Measurements from ENCODE around the gene INAFM2.

DNA sequence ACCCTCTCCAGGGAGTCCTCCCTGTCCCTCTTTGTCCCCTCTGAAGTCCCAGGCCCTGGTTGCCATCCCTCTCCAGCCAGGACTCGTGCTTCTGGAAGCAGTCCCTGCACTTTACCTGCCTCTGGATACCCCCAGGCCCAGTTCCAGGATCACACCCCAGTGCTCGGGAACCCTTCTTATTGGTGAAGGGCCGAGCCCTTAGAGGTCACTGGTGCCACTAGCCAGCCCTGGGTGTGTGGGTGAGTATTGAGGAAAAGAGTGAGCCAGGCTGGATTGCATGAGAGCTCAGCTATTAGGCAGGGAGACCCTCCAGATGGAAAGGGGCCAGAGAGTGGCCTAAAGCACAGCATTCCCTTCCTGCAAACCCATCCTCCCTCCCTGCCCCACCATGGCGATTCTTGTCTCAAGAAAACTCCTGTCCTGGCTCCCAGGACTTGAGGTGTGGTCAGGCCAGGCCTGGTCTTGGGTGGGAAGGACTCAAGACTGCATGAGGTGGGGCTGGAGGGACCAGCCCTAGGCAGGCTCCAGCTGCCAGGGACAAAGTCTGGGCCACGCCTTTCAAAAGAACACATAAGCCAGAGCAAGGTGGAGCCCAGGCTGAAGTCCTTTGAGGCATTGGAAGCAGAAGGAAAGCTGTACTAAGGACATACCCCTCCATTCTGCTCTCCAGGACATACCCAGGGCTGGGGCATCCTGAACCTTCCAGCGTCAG lies 22.5 kb downstream of the INAFM2 start:
- TF ChIP-seq, protein P1, sequence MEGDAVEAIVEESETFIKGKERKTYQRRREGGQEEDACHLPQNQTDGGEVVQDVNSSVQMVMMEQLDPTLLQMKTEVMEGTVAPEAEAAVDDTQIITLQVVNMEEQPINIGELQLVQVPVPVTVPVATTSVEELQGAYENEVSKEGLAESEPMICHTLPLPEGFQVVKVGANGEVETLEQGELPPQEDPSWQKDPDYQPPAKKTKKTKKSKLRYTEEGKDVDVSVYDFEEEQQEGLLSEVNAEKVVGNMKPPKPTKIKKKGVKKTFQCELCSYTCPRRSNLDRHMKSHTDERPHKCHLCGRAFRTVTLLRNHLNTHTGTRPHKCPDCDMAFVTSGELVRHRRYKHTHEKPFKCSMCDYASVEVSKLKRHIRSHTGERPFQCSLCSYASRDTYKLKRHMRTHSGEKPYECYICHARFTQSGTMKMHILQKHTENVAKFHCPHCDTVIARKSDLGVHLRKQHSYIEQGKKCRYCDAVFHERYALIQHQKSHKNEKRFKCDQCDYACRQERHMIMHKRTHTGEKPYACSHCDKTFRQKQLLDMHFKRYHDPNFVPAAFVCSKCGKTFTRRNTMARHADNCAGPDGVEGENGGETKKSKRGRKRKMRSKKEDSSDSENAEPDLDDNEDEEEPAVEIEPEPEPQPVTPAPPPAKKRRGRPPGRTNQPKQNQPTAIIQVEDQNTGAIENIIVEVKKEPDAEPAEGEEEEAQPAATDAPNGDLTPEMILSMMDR (IDR thresholded peaks at IDR 0.05), result no peak
- TF ChIP-seq, protein P2, sequence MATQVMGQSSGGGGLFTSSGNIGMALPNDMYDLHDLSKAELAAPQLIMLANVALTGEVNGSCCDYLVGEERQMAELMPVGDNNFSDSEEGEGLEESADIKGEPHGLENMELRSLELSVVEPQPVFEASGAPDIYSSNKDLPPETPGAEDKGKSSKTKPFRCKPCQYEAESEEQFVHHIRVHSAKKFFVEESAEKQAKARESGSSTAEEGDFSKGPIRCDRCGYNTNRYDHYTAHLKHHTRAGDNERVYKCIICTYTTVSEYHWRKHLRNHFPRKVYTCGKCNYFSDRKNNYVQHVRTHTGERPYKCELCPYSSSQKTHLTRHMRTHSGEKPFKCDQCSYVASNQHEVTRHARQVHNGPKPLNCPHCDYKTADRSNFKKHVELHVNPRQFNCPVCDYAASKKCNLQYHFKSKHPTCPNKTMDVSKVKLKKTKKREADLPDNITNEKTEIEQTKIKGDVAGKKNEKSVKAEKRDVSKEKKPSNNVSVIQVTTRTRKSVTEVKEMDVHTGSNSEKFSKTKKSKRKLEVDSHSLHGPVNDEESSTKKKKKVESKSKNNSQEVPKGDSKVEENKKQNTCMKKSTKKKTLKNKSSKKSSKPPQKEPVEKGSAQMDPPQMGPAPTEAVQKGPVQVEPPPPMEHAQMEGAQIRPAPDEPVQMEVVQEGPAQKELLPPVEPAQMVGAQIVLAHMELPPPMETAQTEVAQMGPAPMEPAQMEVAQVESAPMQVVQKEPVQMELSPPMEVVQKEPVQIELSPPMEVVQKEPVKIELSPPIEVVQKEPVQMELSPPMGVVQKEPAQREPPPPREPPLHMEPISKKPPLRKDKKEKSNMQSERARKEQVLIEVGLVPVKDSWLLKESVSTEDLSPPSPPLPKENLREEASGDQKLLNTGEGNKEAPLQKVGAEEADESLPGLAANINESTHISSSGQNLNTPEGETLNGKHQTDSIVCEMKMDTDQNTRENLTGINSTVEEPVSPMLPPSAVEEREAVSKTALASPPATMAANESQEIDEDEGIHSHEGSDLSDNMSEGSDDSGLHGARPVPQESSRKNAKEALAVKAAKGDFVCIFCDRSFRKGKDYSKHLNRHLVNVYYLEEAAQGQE (IDR thresholded peaks at IDR 0.05), result no peak
- TF ChIP-seq POLR2A (IDR thresholded peaks at IDR 0.05; ENCODE audit: low read length) (no peak), TP53 (CRISPR knock-in tag; IDR thresholded peaks at IDR 0.05) (no peak), MAX (IDR thresholded peaks at IDR 0.05) (no peak), HDAC2 (IDR thresholded peaks at IDR 0.05) (no peak), KDM5A (IDR thresholded peaks at IDR 0.05) (no peak), HMGXB4 (CRISPR knock-in tag; IDR thresholded peaks at IDR 0.05; ENCODE audit: borderline replicate concordance) (no peak), PHF8 (IDR thresholded peaks at IDR 0.05; ENCODE audit: borderline replicate concordance, low read depth) (no peak), NPAS2 (CRISPR knock-in tag; IDR thresholded peaks at IDR 0.05; ENCODE audit: borderline replicate concordance) (no peak), HOXB5 (CRISPR knock-in tag; IDR thresholded peaks at IDR 0.05) (no peak), JUN (IDR thresholded peaks at IDR 0.05) (no peak), EP300 (IDR thresholded peaks at IDR 0.05) (no peak), ZC3H11A (IDR thresholded peaks at IDR 0.05) (no peak)
